Hindlimb muscle (tissue), 1 donor: ENCODE measurements around the gene ATF6. TPM values are rescaled to one million over a fixed set of nuclear protein-coding genes. Genes with fewer than 3 reads are reported as not detected.

Source experiments
- DNase-seq: peaks from one replicate; pipeline ENCODE4 v3.0.0-alpha.2; 2013
- polyA plus RNA-seq: library from polyadenylated mRNA; unstranded; fragments of 120-200 nt; gene quantifications from one replicate; pipeline ENCODE4 v1.2.1, GENCODE V29; 2013; ENCODE audit not compliant: insufficient read length

Gene ATF6
- polyA plus RNA-seq, 1 donor, result 14.8 TPM

DNA sequence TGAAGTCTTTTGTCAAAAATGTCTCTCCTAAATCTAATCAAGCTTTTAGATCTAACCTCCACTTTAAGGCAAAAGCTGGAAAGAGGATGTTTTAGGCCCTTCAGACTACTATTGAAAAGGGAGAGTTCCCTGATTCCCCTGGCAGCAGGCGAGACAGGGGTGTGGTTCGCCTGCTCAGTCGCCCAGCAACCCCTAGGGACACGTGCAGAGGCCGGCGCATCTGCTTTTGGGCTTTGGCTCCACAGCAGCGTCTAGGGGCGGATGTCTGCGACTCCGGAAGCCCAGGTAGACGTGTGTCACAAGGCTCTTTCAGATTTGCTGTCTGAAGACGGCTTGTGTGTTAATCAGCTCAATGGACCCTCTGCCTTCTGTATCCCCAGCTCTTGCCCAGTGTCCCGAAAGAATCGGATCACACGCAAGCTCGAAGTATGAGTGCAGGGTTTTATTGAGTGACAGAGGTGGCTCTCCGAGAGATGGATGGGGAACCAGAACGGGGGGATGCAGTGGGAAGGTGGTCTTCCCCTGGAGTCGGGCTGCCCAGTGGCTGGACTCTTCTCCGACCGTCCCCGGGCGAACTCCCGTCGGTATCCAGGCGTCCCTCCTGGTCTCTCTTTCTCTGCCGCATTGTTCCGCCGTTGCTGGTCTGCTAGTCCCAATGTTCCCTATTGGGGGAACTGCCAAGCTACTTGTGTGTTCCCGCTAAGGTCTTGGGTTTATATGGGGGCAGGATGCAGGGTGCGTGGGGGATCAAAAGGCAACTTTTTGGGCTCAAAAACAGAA lies 212.1 kb downstream of the ATF6 start:
- DNase-seq, result no peak

DNA sequence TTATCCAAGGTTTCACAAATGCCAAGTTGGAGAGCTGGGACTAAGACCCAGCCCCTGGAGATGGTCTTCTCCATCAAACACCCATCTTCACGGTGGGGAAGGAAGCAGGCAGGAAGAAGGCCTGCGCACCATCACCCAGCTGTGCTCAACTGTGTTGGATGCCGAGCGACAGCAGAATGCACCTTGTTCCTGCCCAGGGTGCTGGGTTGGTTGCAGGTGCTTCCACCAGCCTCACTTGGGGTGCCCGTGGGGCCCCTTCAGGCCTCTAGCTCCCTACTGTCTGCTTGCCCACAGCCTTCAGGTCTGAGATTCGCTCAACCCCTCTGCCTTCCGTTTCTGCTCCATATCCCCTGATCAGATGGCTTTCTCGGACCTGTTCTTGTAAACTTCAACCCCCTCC lies 215.0 kb downstream of the ATF6 start:
- DNase-seq, result no peak

DNA sequence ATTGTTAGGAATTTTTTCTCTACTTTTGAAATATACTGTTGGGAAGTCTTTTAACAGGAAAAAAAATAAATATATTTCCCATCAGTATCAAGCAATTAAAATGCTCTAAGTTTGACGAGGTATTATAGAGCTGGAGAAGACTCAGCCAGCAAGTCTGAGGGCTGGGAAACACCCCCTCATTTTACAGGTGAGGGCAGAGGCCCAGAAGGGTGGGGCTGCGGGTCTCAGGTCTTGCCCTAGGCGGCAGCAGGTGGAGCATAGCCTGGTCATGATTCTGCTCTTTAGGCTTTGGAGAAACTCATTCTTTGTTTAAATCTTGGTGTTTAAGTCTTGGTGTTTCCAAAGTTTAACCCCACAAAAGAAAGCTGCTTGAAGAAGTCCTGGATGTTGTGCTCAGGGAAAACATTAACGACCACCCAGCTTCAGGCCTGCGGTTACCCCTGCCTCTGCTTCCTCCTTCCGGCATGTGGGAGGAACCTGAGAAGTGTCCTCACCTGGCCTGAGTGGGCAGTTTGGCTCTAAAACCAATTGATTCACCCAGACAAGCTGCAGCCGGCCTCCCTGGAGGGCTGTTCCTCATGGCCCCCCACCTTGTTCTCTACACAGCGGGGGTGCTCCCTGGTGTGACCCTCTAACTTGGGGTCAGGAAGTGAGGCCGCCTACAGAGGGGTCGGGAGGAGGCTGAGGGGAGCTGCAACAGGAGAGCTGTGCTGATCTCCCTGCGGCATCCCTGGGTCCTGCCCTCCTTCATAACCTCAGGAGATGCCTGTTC lies 215.8 kb downstream of the ATF6 start:
- no peak for DNase-seq

DNA sequence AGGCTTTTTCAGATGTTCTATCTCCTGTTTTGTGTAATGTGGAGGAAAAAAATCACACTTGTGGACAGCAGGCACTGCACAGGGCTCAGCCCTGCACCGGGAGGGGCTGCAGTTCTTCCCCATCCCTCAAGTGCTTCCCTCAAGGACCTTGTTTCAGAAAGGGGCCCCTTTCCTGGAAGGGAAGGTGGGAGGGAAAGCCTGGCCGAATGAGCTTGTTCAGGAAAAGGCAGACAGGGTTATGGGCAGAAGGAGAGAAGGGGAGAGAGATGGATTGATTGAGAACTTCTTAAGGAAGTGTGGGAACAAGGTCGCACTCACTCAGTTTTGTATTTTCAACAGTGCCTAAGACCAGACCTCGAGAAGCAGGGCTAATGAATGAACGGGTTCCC lies 216.4 kb downstream of the ATF6 start:
- DNase-seq, result no peak

DNA sequence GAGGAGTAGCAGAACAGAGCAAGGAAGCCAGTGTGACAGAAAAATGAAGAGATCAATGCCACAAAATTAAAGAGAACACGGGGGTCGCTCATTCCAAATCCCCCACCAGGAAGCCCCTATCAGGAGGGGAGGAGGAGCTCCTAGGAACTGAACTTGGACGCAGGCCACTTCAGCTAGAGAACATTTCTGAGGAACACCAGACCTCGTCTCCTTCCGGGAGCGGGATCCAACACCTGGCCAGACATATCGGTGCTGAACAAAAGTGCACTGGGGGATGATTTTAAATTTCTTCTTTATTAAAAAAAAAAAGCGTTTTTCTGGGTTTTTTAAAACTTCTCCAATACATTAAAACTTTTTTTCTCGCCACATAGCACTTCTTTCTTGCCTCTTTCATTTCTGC lies 216.8 kb downstream of the ATF6 start:
- DNase-seq, result no peak

DNA sequence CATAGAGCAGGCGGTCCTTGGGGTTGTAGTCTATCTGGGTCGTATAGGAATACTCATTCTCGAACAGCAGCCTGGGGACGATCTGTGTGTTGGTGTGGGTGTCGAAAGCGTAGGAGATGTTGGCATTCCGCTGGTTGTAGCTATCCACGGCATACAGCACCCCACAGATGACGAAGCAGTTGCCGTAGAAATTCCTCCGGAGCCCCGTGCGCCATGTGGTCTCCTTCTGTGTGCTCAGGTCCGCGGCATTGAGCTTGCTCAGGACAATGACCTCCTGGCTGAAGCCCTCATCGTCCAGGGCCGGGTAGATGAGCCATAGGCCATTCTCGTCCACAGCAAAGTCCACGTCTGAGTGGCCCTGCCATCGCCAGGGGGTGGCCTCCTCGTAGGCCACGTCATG lies 217.6 kb downstream of the ATF6 start:
- DNase-seq, result no peak

DNA sequence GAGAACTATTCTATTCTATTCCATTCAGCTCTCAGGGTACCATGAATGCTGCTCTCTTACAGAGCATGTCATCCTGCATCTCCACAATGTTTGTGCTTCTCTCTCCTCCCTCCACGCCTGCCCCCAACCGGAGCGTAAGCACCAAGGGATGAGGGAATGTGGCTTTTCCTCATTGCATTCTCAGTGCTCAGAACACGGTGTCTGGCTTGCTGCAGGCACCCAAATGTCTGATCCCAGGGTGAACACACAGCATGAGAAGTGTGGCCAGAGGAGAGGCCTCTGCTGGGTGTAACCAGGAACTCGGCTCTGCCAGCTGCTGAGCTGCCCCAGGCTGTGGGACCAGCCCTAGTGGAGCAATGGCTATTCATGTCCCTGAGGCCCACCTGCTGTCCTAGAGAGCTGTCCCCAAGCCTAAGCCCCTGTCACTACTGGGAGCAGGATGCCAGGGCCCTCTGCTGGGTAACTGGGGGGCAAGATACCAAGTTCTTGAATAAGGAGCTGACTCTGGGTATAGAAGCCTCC lies 219.2 kb downstream of the ATF6 start:
- DNase-seq, result no peak

DNA sequence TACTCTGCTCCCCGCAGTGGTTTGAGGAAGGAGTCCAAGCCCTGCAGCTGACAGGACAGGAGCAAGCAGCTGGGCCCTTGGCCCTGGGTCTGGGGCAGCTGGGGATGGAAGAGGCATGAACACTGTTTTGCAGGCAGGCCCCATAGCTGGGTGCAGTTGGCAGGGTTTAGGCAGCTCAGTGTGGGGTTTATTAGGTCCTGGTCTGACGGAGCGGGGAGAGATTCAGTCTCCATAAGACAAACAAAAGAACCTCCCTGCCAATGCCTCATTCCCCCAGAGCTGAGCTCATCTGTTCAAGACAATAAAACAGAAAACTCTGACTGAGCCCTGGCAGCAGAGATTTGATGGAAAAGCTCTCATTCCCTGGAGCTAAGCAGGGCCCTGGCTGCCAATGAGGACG lies 220.2 kb downstream of the ATF6 start:
- DNase-seq, result peak; percentile 72

DNA sequence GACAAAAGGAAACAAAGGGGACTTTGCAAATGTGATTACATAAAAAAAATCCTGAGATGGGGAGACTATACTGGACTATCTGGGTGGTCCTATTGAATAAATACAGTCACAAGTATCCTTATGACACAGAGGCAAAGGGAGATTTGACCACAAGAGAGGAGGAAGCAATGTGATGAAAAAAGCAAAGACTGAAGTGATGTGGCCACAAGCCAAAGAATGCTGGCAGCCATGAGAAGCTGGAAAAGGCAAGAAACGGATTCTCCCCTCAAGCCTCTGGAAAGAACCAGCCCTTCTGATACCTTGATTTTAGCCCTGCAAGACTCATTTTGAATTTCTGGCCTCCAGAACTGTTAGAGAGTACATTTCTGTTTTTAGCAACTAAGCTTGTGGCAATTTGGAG lies 221.2 kb downstream of the ATF6 start:
- DNase-seq, result peak; percentile 63

DNA sequence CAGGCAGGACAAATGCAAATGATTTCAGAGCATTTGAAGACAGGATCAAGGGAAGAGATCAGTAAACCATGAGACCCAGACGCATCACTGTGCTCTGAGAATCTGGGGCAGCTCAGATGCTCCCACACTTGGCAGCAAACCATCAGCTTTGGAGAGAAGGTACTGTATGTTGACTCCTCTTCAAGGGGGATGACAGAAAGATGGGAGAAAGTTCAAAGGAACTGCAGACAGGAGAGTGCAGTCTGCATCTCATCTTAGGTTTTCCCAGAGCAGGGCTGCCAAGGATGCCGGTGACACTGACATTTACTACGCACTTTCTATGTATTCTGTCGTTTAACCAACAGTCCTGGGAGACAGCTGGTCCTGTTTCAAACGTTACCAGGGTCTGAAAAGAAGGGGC lies 221.8 kb downstream of the ATF6 start:
- no peak for DNase-seq

DNA sequence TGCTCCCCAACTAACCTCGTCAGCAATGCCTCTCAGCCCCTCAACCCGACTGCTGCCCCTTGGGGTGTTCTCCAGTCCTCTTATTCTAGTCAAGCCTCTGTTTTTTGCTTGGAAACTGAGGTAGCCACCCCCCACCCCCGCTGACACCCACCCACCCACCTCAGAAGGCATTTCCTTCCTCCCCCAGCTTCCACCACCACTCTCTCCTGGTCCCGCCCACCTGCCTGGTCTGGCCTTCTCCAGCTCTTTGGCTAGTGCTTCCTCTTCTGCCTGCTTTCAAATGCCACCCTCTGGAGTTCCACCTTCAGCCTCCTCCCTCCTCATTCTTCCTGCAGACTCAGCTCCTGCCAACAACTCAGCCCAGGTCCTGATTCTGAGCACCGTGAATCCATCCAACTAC lies 222.3 kb downstream of the ATF6 start:
- no peak for DNase-seq

DNA sequence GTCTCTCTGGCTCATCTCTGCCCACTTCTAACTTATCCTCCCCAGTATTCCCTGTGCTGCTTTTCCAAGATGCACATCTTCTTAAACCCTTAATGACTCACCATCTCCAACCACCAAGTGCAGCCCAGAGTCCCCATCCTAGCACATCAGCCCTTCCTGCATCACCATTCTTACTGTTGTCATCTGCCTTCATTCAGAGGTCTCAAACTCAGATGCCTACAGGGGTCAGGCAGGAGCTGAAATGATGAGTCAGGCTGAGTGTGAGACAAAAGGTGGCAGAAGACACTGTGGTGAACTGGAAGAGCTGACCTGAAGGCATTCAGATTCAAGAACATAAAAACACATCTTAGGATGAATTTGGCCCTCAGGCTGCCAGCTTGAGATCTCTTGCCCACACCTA lies 223.0 kb downstream of the ATF6 start:
- no peak for DNase-seq

DNA sequence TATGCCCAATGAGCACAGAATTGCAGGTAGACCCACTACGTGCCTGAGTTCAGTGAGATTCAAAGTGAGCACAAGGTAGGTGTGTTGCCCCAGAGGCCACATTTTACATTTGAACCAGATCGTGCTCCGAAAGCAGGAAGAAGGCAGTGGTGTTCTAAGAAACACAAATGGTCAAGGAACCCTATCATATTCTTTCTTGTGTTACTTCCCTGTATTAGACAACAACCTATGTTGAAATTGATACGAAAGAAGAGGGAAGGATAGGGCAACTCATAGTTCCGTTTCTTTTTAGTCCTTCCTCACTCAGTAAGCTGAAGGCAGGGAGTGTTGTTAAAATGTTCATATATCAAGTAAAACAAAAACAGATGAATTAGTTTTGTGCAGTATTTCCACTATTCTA lies 223.7 kb downstream of the ATF6 start:
- DNase-seq, result no peak

DNA sequence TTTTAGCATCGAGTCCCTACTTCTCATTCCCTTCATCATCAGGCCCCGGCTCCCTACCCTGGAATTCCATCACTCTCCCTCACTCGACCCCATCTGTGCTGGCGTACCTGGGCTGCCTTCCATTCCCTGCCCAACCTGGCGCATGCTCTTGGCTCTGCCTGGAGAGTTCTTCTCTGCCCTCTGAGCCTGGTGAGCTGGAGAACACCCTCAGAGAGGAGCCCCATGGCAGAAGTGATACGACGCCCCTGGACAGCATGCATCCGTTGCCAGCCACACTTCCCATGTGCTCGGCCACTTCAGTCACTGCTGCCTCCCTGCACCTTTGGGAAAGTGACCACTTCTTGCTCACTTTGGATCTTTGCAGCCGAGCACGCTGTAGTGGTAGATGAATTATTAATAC lies 227.5 kb downstream of the ATF6 start:
- DNase-seq, result no peak

DNA sequence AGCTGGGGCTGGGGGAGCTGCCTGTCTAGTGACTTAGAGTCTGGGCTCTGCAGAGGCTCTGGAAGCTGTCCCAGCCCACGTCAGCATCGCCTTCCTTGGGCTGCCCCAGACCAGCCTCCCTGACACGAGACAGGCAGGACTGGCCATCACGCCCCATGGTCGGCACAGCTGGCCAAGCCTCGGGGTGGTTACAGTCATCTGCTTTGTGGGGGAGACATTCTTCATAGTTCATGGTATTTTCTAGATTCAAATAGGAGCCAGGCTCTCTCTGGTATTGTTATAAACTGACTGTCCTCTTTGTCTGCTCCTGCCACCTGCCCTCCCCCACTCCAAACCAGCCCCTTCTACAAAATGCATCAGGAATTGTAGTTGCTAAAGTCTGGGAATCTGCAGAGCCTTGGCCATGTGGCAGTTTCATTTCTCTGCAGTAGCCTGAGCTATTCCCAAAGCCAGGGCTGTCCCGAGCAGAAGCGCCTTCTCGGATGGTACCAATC lies 228.1 kb downstream of the ATF6 start:
- peak; percentile 58 for DNase-seq

DNA sequence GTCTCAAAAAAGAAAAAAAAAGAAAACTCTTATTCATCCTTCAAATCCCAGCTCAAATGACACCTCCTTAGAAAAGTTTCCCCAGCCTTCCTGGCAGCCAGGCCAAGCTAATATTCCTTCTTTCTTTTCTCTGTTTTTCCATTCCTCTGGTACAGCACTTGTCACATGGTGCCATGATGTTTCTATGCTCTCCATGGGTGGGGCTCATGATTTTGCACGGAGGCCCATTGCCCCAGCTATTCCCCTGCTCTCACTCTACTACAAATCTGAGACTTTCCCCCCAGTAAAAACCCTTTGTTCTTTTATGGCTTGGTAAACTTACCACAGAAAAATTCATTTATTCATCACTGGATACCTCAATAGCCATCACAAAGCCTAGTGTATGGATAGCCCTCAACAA lies 231.0 kb downstream of the ATF6 start:
- no peak for DNase-seq

DNA sequence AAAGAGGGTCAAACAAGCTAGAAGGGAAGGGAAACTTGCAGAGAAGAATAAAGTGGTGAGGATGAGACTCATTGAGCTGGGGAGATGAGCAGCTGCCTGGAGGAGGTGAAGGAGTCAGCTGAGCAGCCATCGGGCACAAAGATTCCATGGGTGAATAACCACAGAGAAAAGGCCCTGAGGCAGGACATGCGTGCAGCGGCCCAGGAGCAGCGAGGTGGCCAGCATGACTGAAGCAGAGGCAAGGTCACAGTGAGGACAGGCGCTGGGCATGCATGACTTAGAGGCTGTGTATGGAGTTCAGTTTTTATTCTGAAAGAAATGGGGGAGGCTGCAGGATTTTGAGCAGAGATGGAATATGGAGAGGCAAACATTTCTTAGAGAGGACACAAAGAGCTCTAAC lies 232.7 kb downstream of the ATF6 start:
- DNase-seq, result no peak

DNA sequence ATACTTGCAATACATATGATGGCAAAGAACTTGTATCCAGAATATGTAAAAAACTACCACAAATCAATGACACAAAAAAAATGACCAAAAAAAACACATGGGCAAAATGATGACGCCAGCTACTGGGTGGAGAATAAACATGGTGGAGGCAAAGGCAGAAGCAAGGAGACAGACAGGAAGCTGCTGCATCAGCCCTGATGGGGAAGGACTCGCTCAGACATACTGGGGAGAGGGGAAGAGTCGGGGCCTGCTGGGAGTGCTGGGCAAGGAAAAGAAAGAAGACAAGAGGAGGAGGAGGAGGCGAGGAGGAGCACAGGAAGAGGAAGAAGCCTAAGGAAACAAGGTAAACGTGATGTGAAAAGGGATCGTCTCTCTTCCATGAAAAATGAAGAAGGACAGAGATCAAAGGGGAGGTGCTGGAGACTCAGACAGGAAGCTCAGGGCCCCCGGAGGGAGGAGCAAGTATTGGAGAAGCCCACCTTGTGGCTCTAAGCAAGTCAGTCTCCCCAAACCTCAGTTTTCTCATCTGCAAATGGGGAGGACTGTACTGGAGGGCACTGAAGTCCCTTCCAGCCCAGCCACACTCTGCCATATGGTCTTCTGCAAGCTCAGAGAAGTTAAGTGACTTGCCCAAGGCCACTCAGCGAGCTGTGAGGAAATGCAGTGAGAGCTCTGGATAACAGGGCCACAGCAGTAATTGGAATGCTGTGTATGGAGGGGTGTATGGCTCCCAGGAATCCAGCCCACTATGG lies 233.4 kb downstream of the ATF6 start:
- DNase-seq, result no peak

DNA sequence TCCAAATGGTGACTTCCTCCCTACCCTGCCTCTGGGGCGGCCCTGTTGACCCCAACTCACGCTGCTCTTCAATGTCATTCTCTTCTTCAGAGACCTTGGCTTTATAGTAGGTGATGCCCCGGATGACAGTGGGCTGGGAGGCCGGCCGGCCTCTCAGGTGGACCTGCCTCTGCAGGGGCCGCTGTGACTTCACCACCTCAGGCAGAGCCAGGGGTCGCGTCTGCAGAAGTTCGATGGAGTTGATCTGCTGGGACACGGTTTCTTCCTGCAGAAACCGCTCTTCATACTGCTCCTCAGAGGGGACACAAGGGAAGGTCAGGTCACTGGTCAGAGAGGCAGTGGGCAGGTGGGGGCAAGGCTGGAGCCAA lies 233.9 kb downstream of the ATF6 start:
- DNase-seq, result no peak

DNA sequence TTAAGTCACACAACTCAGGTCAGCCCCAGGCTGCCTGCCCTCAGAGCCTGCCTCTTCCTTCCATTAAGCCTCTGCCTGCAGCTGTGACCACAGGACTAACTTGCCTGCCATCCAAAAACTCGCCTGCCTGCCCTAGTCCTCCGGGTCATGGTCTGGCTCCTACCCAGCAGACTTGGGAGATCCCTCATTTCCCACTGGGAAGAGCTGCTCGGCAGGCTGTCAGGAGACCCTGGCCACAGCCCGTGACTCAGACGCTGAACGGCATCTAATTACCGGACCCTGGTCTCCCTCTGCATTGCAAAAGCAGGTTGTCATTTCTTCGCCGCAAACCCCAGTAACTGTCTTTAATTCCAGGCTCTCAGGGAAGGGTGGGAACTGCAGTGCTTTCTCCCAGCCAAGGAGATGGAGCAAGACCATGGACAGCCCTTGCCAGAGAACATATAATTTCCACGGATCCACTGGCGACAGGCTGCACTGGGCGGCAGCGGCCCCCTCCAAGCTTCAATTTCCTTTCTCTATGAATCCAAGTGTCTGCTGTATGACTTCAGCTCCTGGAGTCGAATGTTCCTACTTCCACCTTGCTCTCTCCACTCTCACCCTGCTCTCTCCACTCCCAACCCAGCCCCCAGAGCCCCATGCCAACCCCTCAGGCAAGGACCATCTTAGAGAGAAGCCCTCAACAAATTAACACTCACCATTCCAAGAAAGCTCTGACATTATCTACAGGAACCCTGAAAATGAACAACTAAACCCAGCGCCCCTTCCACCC lies 237.1 kb downstream of the ATF6 start:
- DNase-seq, result peak; percentile 83

DNA sequence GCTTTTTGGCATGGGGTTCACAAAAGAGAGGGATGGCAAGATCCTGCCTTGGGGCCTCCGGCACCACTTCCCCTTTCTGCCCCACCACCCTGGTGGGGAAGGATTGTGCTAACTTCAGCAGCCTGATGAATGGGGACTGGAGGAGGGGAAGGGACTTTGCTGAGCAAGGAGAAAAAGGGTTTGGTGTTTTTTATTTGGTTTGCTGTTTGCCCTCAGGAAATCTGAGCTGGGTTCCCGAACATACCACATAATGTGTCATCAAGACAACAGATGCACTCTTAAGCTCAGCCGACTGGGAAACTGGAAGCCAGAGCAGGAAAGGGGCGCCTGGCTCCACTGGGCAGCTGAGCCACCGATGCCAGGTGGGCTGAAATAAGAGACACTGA lies 237.7 kb downstream of the ATF6 start:
- no peak for DNase-seq

DNA sequence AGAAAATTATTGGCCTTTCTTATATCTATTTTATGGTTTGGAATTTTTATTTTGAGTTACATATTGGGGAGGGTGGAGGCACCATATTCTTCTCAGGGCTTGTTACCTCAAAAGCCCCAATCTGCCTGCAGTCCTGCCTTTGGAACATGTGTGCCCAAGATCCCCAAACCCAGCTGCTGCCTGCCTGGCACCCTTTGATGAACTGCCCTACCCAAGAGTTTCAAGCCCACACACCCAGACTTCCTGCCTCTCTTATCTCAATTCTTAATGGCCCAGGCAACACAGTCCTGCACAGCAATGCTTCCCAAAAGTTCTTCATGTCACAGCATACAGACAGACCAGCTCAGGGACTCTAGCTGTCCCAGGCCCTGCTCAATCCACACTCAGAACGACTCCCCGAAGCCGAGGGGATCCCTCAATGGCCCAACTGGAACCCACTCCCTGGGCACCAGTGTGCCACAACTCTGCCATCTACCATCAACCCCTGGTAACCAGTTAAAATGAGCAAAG lies 238.4 kb downstream of the ATF6 start:
- no peak for DNase-seq
